Lower lobe of right lung (tissue), 2 donors: ENCODE data around the gene WFIKKN2. TPM values are rescaled to one million over a fixed set of nuclear protein-coding genes. Genes with fewer than 3 reads are reported as not detected.

ENCODE experiments used
- ATAC-seq, 2 donors: fragments of 200-7000 bp; cut with Tn5 transposase; one replicate each; pipeline ENCODE4 v1.9.1; 2020 to 2022; ENCODE audit warnings: mild to moderate bottlenecking in 2 of 2, moderate library complexity in 2 of 2
- DNase-seq: peaks from one replicate; pipeline ENCODE4 v3.0.0-alpha.2; 2020
- H3K27ac ChIP-seq: fragments of 200-600 bp; one replicate; pipeline ENCODE4 v1.8.0; 2022
- H3K27me3 ChIP-seq: fragments of 200-600 bp; one replicate; pipeline ENCODE4 v1.8.0; 2022; ENCODE audit warnings: low read depth
- H3K36me3 ChIP-seq: fragments of 200-600 bp; one replicate; pipeline ENCODE4 v1.8.0; 2022; ENCODE audit warnings: mild to moderate bottlenecking
- H3K4me1 ChIP-seq: fragments of 200-600 bp; one replicate; pipeline ENCODE4 v1.8.0; 2022
- H3K4me3 ChIP-seq: fragments of 200-600 bp; one replicate; pipeline ENCODE4 v1.8.0; 2022; ENCODE audit warnings: mild to moderate bottlenecking
- H3K9me3 ChIP-seq: fragments of 200-600 bp; one replicate; pipeline ENCODE4 v1.8.0; 2022
- CTCF ChIP-seq: fragments of 200-600 bp; IDR thresholded peaks from one replicate; pipeline ENCODE4 v1.8.0; 2022; ENCODE audit warnings: antibody characterized with exemption, mild to moderate bottlenecking
- intact Hi-C: fragments of 100-400 bp; cut with DNase I; formaldehyde crosslinking; loops from one replicate; pipeline ENCODE4 v1.11.0; 2022
- total RNA-seq: library from RNA; stranded (reverse); fragmentation: NEBNext Ultra II Directional; extraction: Animal tissue kit (Norgen Biotek cat#: 25700); gene quantifications from one replicate; pipeline ENCODE4 v1.2.1, GENCODE V29; 2021
- donor health status: DM: no; HTN: yes; CAD: no; lungs with severe emphysema.

The WFIKKN2 gene
- total RNA-seq, 1 donor from 2014 or later = 0.35 TPM

DNA sequence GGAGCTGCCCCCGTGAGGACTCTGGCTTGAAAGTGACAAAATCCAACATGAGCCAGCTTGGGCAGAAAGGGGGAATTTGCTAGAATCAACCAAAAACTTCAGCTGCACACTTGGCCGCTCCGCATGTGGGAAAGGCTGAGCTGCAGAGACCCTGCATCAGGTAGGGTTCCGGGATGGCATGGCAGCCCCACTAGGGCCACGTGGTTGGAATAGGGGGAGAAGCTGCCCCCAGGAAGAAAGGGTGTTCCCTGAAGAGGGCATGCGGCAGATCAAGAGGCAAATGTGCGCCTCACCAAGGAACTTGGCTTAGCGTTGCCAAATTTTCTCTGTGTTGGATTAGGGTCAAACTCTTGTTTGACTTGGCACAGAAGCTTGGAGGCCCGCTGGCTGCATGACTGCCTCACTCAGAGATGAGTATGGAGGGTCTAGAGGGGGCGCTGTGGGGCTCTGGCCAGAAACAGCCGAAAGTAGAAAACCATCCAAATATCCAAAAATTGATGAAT, 29.2 kb upstream of the WFIKKN2 start:
- ATAC-seq = peak in 1 of 2 donors; percentile 45
- intact Hi-C loops = no loop called here
- H3K27me3 ChIP-seq = no peaks in the 10 kb centered on the region
- H3K27ac ChIP-seq = no peak overlapping the region
- no peak overlapping the region for H3K4me3 ChIP-seq
- DNase-seq = no peak
- H3K4me1 ChIP-seq = no peaks in the 10 kb centered on the region
- no peaks in the 10 kb centered on the region for H3K9me3 ChIP-seq
- no peak for TF ChIP-seq CTCF
- no peaks in the 10 kb centered on the region for H3K36me3 ChIP-seq

- no peaks in the 10 kb centered on the region for H3K36me3 ChIP-seq
- no peaks in the 10 kb centered on the region for H3K4me1 ChIP-seq
- no peaks in the 10 kb centered on the region for H3K27me3 ChIP-seq
- DNase-seq (no peak), ATAC-seq (no peak)
- no peak for TF ChIP-seq CTCF
- intact Hi-C loops = no loop called here
- H3K27ac ChIP-seq = no peak overlapping the region
- H3K4me3 ChIP-seq = no peak overlapping the region
- no peaks in the 10 kb centered on the region for H3K9me3 ChIP-seq
These were observed 28.4 kb upstream of the WFIKKN2 start for GRCh38 chr17:50807009-50807408.

DNA sequence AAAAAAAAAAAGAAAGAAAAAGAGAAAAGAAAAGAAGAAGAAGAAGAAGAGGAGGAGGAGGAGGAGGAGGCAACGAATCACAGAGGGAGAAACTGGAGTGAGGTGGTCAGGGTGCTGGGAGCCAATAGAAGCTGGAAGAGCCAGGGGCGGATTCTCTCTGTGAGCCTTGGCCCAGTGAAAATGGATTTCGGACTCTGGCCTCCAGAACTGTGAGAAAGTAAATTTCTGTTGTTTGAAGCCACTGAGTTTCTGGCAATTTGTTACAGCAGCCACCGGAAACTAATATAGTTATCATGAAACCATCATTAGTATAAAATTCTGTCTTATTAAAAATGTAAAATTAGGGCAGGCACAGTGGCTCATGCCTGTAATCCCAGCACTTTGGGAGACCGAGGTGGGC, 27.7 kb upstream of the WFIKKN2 start:
- no peak overlapping the region for H3K27ac ChIP-seq
- ATAC-seq (no peak), DNase-seq (no peak)
- intact Hi-C loops = no loop called here
- TF ChIP-seq CTCF = no peak
- H3K4me3 ChIP-seq = no peak overlapping the region
- no peaks in the 10 kb centered on the region for H3K9me3 ChIP-seq
- no peaks in the 10 kb centered on the region for H3K36me3 ChIP-seq
- no peaks in the 10 kb centered on the region for H3K4me1 ChIP-seq
- no peaks in the 10 kb centered on the region for H3K27me3 ChIP-seq

DNA sequence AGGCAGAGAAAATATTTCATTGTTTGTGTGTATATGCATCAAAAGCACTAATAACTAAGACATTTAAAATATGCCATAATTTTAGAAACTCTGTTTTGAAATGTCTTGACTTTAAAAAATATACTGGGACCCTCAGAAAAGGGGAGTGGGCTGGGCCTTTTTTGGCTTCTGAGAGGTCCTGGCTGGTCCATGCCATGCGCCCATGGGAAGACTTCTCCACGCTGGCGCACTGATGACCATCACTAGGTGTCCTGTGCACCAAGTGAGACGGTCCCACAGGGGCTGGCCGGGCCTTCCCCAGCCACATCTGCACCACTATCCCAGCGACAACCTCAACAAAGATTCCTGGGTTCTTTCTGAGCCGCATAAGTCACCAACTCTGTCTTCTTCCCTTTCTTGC, 27.0 kb upstream of the WFIKKN2 start:
- Histone ChIP-seq H3K4me3 (no peak overlapping the region), H3K27ac (no peak overlapping the region), H3K27me3 (no peaks in the 10 kb centered on the region), H3K9me3 (no peaks in the 10 kb centered on the region), H3K4me1 (no peaks in the 10 kb centered on the region), H3K36me3 (no peaks in the 10 kb centered on the region)
- no peak for TF ChIP-seq CTCF
- intact Hi-C loops = no loop called here
- DNase-seq (no peak), ATAC-seq (no peak)

GRCh38 chr17:50808888-50809287, 26.5 kb upstream of the WFIKKN2 start:
- intact Hi-C loops = no loop called here
- H3K4me1 ChIP-seq = no peaks in the 10 kb centered on the region
- no peak overlapping the region for H3K27ac ChIP-seq
- no peak overlapping the region for H3K4me3 ChIP-seq
- no peaks in the 10 kb centered on the region for H3K9me3 ChIP-seq
- no peaks in the 10 kb centered on the region for H3K27me3 ChIP-seq
- no peaks in the 10 kb centered on the region for H3K36me3 ChIP-seq
- no peak for TF ChIP-seq CTCF
- ATAC-seq (no peak), DNase-seq (no peak)

DNA sequence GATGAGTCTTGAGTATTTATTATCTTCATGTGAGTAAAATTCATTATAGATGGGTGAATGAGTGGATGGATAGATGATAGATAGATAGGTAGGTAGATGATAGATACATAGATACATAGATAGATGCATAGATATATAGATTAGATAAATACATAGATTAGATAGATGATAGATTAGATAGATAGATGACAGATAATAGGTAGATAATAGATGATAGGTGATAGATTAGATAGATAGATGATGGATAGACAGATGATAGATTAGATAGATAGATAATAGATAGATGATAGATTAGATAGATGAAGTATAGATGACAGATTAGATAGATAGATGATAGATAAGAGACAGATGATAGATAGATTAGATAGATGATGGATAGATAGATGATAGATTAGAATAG, 21.8 kb upstream of the WFIKKN2 start:
- Histone ChIP-seq H3K4me3 (no peak overlapping the region), H3K4me1 (peaks cover 9% of the 10 kb centered on the region), H3K9me3 (no peaks in the 10 kb centered on the region), H3K27ac (no peak overlapping the region), H3K36me3 (no peaks in the 10 kb centered on the region), H3K27me3 (peaks cover 3% of the 10 kb centered on the region)
- no peak for ATAC-seq
- intact Hi-C loops = no loop called here
- TF ChIP-seq CTCF = no peak
- DNase-seq = no peak
